Stomach (tissue), 9 donors: ENCODE measurements around the gene RBKS. TPM values are rescaled to one million over a fixed set of nuclear protein-coding genes. Genes with fewer than 3 reads are reported as not detected.

Experiments
- DNase-seq, 2 donors: peaks; one replicate each; pipeline versions ENCODE4 v3.0.0 to v3.0.0-alpha.2; 2013 to 2019
- H3K27ac ChIP-seq, 5 donors: fragments of 200-600 bp in 4 of 5; sonication (generic) in 4 of 5; one replicate each; pipeline ENCODE4 v1.5.1; 2013 to 2019; ENCODE audit warnings: mild to moderate bottlenecking in 1 of 5, moderate library complexity in 1 of 5
- H3K27me3 ChIP-seq, 3 donors: fragments of 200-600 bp; sonication (generic); one replicate each; pipeline ENCODE4 v1.5.1; 2017 to 2019; ENCODE audit warnings: mixed run types in 1 of 3
- H3K36me3 ChIP-seq, 4 donors: fragments of 200-600 bp; sonication (generic); 1 replicate in 3 of 4; 2 replicates in 1 of 4; pipeline ENCODE4 v1.5.1; 2016 to 2019
- H3K4me1 ChIP-seq, 4 donors: fragments of 200-600 bp; sonication (generic); one replicate each; pipeline ENCODE4 v1.5.1; 2016 to 2019
- H3K4me3 ChIP-seq, 4 donors: fragments of 200-600 bp; sonication (generic) in 3 of 4; one replicate each; pipeline ENCODE4 v1.5.1; 2016 to 2019; ENCODE audit warnings: mild to moderate bottlenecking in 1 of 4
- H3K9me3 ChIP-seq, 4 donors: fragments of 200-600 bp; sonication (generic); one replicate each; pipeline ENCODE4 v1.5.1; 2016 to 2019
- CTCF ChIP-seq, 7 experiments: fragments of 450-650 bp in 4 of 7; fragments of 200-600 bp in 3 of 7; sonication (generic) in 3 of 7; IDR thresholded peaks; one replicate each; pipeline ENCODE4 v1.5.1; 2016 to 2019; ENCODE audit warnings: antibody characterized with exemption in 7 of 7, control low read depth in 2 of 7, mild to moderate bottlenecking in 1 of 7
- EP300 ChIP-seq: sonication (generic); formaldehyde crosslinking; IDR thresholded peaks from one replicate; pipeline ENCODE4 v1.6.1; 2017; ENCODE audit warnings: antibody characterized with exemption
- POLR2A ChIP-seq, 4 donors: fragments of 450-650 bp; IDR thresholded peaks; one replicate each; pipeline ENCODE4 v1.6.1; 2016; ENCODE audit warnings: antibody characterized with exemption in 4 of 4, control low read depth in 2 of 4, mild to moderate bottlenecking in 1 of 4, moderate library complexity in 1 of 4
- POLR2AphosphoS5 ChIP-seq, 3 donors: sonication (generic); formaldehyde crosslinking; IDR thresholded peaks; one replicate each; pipeline ENCODE4 v1.6.1; 2016; ENCODE audit warnings: antibody characterized with exemption in 3 of 3
- WGBS, 5 donors: extraction: QIAGEN DNeasy Blood & Tissue Kit in 3 of 5; methylation state at CpG; one replicate each; pipeline versions ENCODE4 v1.1.5 to v1.1.7; 2013 to 2018; 5-methylcytosine and 5-hydroxymethylcytosine counted together
- intact Hi-C: fragments of 100-400 bp; cut with DNase I; formaldehyde crosslinking; loops from one replicate; pipeline ENCODE4 v1.15.1; 2023; ENCODE audit warnings: low total_unique reads
- polyA plus RNA-seq, 3 donors: library from polyadenylated mRNA; stranded (reverse); fragments of 200-250 nt; gene quantifications; one replicate each; pipeline ENCODE4 v1.2.3, GENCODE V29; 2013
- total RNA-seq, 5 donors: library from RNA; depleted of rRNA; stranded (reverse); fragments of >200 nt; gene quantifications; one replicate each; pipeline versions ENCODE4 v1.1.0 to v1.2.3, GENCODE V29; 2014 to 2016
- donor health status: healthy with polysubstance abuse.
- donor health status: Bipolar disorder and iron deficiency.
- donor health status: healthy.

The RBKS gene
- total and polyA plus RNA-seq, 8 donors, result 0.76 to 2.9 (median 1.9) TPM; not detected in 3

GRCh38 chr2:27798486-27798885, 91.7 kb downstream of the RBKS start:
- Histone ChIP-seq H3K27ac (peak overlapping the region in 4 of 5 donors; percentile 4 to 80 (median 61)), H3K36me3 (no peaks in the 10 kb centered on the region), H3K9me3 (no peaks in the 10 kb centered on the region), H3K4me1 (peaks cover 0 to 32% (median 20%) of the 10 kb centered on the region in 4 donors), H3K27me3 (no peaks in the 10 kb centered on the region), H3K4me3 (no peak overlapping the region)
- no peak for DNase-seq
- no peak for TF ChIP-seq POLR2A (IDR thresholded peaks at IDR 0.05)
- 86 to 93% (median 88%) methylated on average over 7 of the region's 7 CpGs for WGBS, 5 donors
- intact Hi-C loops, result no loop called here

GRCh38 chr2:27797841-27798240, 92.3 kb downstream of the RBKS start:
- intact Hi-C loops, result no loop called here
- no peak for DNase-seq
- Histone ChIP-seq H3K9me3 (no peaks in the 10 kb centered on the region), H3K27ac (peak overlapping the region in 2 of 5 donors; percentile 76 to 80), H3K4me3 (no peak overlapping the region), H3K4me1 (peaks cover 0 to 32% (median 20%) of the 10 kb centered on the region in 4 donors), H3K27me3 (no peaks in the 10 kb centered on the region), H3K36me3 (no peaks in the 10 kb centered on the region)
- no peak for TF ChIP-seq POLR2AphosphoS5 (IDR thresholded peaks at IDR 0.05)
- 89 to 98% (median 95%) methylated on average over 4 of the region's 4 CpGs for WGBS, 5 donors

GRCh38 chr2:27796791-27797765, 93.1 kb downstream of the RBKS start:
- Histone ChIP-seq H3K4me1 (peaks cover 0 to 32% (median 20%) of the 10 kb centered on the region in 4 donors), H3K27ac (peak overlapping the region in 4 of 5 donors; percentile 52 to 80 (median 74)), H3K4me3 (no peak overlapping the region), H3K27me3 (no peaks in the 10 kb centered on the region), H3K9me3 (no peaks in the 10 kb centered on the region), H3K36me3 (no peaks in the 10 kb centered on the region)
- DNase-seq, result no peak
- TF ChIP-seq EP300, result no peak
- WGBS, 5 donors, result 76 to 91% (median 86%) methylated on average over 10 to 11 of the region's 11 CpGs
- intact Hi-C loops, result no loop called here

- peaks cover 0 to 32% (median 20%) of the 10 kb centered on the region in 4 donors for H3K4me1 ChIP-seq
- H3K4me3 ChIP-seq, result no peak overlapping the region
- peak overlapping the region in 4 of 5 donors; percentile 52 to 80 (median 74) for H3K27ac ChIP-seq
- no peaks in the 10 kb centered on the region for H3K36me3 ChIP-seq
- WGBS, 5 donors, result 41 to 68% (median 67%) methylated on average over 4 of the region's 4 CpGs
- H3K27me3 ChIP-seq, result no peaks in the 10 kb centered on the region
- intact Hi-C loops, result no loop called here
- TF ChIP-seq CTCF (IDR thresholded peaks at IDR 0.05) (no peak), EP300 (no peak), POLR2A (IDR thresholded peaks at IDR 0.05) (no peak), POLR2AphosphoS5 (IDR thresholded peaks at IDR 0.05) (no peak)
- H3K9me3 ChIP-seq, result no peaks in the 10 kb centered on the region
- DNase-seq, result peak in 1 of 2 donors; percentile 27
Measured at GRCh38 chr2:27795868-27796277, 94.3 kb downstream of the RBKS start.

- WGBS, 5 donors, result 83 to 87% (median 86%) methylated on average over 8 of the region's 8 CpGs
- H3K27me3 ChIP-seq, result no peaks in the 10 kb centered on the region
- no peak for DNase-seq
- H3K9me3 ChIP-seq, result no peaks in the 10 kb centered on the region
- no peaks in the 10 kb centered on the region for H3K36me3 ChIP-seq
- no peak for TF ChIP-seq POLR2A (IDR thresholded peaks at IDR 0.05)
- TF ChIP-seq POLR2AphosphoS5 (IDR thresholded peaks at IDR 0.05), result no peak
- no peak for TF ChIP-seq CTCF (IDR thresholded peaks at IDR 0.05)
- TF ChIP-seq EP300, result no peak
- H3K4me3 ChIP-seq, result no peak overlapping the region
- H3K4me1 ChIP-seq, result peaks cover 0 to 32% (median 20%) of the 10 kb centered on the region in 4 donors
- intact Hi-C loops, result no loop called here
- H3K27ac ChIP-seq, result peak overlapping the region in 4 of 5 donors; percentile 52 to 77 (median 74)
Measured at GRCh38 chr2:27795093-27795834, 94.9 kb downstream of the RBKS start.
